Ectodermal cell (in vitro differentiated cells): ENCODE data around the gene PTPRF.

Source experiments
- H3K27ac ChIP-seq: 2 replicates; pipeline ENCODE4 v1.7.0; 2013; ENCODE audit warnings: mild to moderate bottlenecking, low read depth, low read length; ENCODE audit not compliant: insufficient read depth, poor library complexity, severe bottlenecking
- H3K27me3 ChIP-seq: 2 replicates; pipeline ENCODE4 v1.7.0; 2013; ENCODE audit warnings: mild to moderate bottlenecking, low read length; ENCODE audit not compliant: insufficient read depth, control insufficient read depth, poor library complexity, severe bottlenecking
- H3K36me3 ChIP-seq: one replicate; pipeline ENCODE4 v1.7.0; 2013; ENCODE audit warnings: low read length; ENCODE audit not compliant: control insufficient read depth, insufficient read depth
- H3K4me1 ChIP-seq: one replicate; pipeline ENCODE4 v1.7.0; 2013; ENCODE audit warnings: low read length; ENCODE audit not compliant: control insufficient read depth, insufficient read depth
- H3K4me3 ChIP-seq: 2 replicates; pipeline ENCODE4 v1.7.0; 2013; ENCODE audit warnings: low read depth, low read length, control low read depth; ENCODE audit not compliant: insufficient read depth
- H3K9me3 ChIP-seq: 2 replicates; pipeline ENCODE4 v1.7.0; 2013; ENCODE audit warnings: mild to moderate bottlenecking, low read length, moderate library complexity; ENCODE audit not compliant: control insufficient read depth
- WGBS, 2 experiments: methylation state at CpG; one replicate each; pipeline ENCODE4 v1.1.7; 2013; ENCODE audit warnings: missing lambda C conversion rate in 2 of 2; 5-methylcytosine and 5-hydroxymethylcytosine counted together

The PTPRF gene

DNA sequence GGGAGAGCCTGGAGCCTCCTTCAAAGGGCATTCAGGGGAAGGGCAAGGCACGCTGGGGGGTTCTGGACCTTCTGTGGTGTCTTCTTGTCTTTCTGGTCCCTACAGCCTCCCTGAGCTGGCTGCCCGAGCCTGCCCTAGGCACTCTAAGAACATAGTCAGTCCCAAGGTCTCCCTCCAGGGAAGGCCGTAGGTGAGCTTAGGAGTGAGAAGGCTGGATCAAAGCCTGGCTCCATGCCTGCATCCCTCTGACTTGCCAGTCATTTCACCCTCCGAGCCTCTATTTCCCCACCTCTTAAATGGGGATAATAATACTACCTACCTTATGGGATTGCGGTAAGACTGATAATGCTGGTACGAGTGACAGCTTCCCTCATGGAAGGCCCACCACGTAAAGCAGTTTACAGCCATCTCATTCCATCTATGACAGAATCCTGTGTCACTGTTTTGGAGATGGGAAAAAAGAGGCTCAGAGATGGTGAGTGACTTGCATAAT, 20.8 kb downstream of the PTPRF start:
- no peak overlapping the region for H3K27ac ChIP-seq
- peaks cover 35% of the 10 kb centered on the region for H3K4me1 ChIP-seq
- no peaks in the 10 kb centered on the region for H3K9me3 ChIP-seq
- peaks cover 9% of the 10 kb centered on the region for H3K36me3 ChIP-seq
- WGBS, 2 experiments = 94 to 96% methylated on average over 6 to 7 of the region's 7 CpGs
- H3K4me3 ChIP-seq = no peak overlapping the region
- H3K27me3 ChIP-seq = no peaks in the 10 kb centered on the region

GRCh38 chr1:43552059-43552742, 21.5 kb downstream of the PTPRF start:
- no peaks in the 10 kb centered on the region for H3K9me3 ChIP-seq
- peaks cover 12% of the 10 kb centered on the region for H3K36me3 ChIP-seq
- H3K27me3 ChIP-seq = no peaks in the 10 kb centered on the region
- peaks cover 27% of the 10 kb centered on the region for H3K4me1 ChIP-seq
- WGBS, 2 experiments = 90 to 91% methylated on average over 5 of the region's 5 CpGs
- H3K4me3 ChIP-seq = no peak overlapping the region
- H3K27ac ChIP-seq = no peak overlapping the region

DNA sequence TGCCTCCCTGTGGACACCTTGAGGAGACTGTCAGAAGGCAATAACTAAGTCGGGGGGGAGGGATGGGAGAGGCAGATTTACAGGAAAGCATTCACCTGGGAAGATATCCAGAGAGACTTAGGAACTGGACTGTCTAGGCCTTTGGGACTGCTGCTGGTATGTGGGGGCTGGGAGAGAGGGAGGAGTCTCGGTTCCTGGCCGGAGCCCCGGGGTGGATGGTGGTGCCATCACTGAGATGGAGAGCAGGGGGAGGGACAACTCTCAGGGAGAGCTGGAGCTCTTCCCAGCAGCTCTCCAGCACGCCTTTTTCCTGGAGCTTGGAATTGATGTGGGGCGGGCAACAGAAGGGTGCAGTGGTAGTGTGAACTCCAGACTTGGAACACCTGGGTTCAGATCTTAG, 22.1 kb downstream of the PTPRF start:
- H3K27me3 ChIP-seq = no peaks in the 10 kb centered on the region
- 79 to 84% methylated on average over 6 of the region's 6 CpGs for WGBS, 2 experiments
- H3K4me1 ChIP-seq = peaks cover 24% of the 10 kb centered on the region
- peaks cover 12% of the 10 kb centered on the region for H3K36me3 ChIP-seq
- H3K27ac ChIP-seq = no peak overlapping the region
- H3K9me3 ChIP-seq = no peaks in the 10 kb centered on the region
- H3K4me3 ChIP-seq = no peak overlapping the region

- Histone ChIP-seq H3K36me3 (peaks cover 12% of the 10 kb centered on the region), H3K4me3 (no peak overlapping the region), H3K4me1 (peaks cover 19% of the 10 kb centered on the region), H3K9me3 (no peaks in the 10 kb centered on the region), H3K27ac (no peak overlapping the region), H3K27me3 (no peaks in the 10 kb centered on the region)
- 89% methylated on average over 6 of the region's 6 CpGs for WGBS, 2 experiments
These were observed 23.8 kb downstream of the PTPRF start for GRCh38 chr1:43554444-43554992.

DNA sequence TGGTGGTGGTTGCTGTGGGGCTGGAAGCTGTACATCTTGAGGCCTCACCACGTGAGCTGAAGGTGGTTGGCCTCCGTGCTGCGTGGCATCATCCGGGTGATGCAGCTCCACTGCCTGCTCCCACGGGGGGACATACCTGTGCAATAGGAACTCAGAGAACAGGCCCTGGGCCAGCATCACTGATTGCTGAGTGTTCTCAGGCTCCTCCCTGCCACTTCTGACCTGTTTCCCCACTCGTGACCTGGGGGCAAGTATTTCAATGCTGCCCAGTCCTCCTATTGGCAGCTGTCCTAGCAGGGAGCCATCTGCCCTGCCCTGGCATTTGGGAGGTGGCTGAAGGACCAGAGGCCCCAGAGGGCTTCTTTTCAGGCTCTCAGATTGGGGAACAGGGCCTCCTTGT, 26.1 kb downstream of the PTPRF start:
- Histone ChIP-seq H3K27ac (no peak overlapping the region), H3K27me3 (no peaks in the 10 kb centered on the region), H3K4me3 (no peak overlapping the region), H3K4me1 (peaks cover 14% of the 10 kb centered on the region), H3K36me3 (peaks cover 12% of the 10 kb centered on the region), H3K9me3 (no peaks in the 10 kb centered on the region)
- 83 to 87% methylated on average over 6 of the region's 6 CpGs for WGBS, 2 experiments

GRCh38 chr1:43557744-43558245, 27.1 kb downstream of the PTPRF start:
- Histone ChIP-seq H3K27ac (no peak overlapping the region), H3K27me3 (no peaks in the 10 kb centered on the region), H3K9me3 (no peaks in the 10 kb centered on the region), H3K36me3 (peaks cover 12% of the 10 kb centered on the region), H3K4me3 (no peak overlapping the region), H3K4me1 (peaks cover 14% of the 10 kb centered on the region)
- 61 to 73% methylated on average over 7 of the region's 9 CpGs for WGBS, 2 experiments

GRCh38 chr1:43558346-43558841, 27.7 kb downstream of the PTPRF start:
- Histone ChIP-seq H3K36me3 (peaks cover 12% of the 10 kb centered on the region), H3K27ac (no peak overlapping the region), H3K9me3 (no peaks in the 10 kb centered on the region), H3K4me1 (peaks cover 19% of the 10 kb centered on the region), H3K4me3 (no peak overlapping the region), H3K27me3 (no peaks in the 10 kb centered on the region)
- 19 to 21% methylated on average over 16 to 21 of the region's 21 CpGs for WGBS, 2 experiments

DNA sequence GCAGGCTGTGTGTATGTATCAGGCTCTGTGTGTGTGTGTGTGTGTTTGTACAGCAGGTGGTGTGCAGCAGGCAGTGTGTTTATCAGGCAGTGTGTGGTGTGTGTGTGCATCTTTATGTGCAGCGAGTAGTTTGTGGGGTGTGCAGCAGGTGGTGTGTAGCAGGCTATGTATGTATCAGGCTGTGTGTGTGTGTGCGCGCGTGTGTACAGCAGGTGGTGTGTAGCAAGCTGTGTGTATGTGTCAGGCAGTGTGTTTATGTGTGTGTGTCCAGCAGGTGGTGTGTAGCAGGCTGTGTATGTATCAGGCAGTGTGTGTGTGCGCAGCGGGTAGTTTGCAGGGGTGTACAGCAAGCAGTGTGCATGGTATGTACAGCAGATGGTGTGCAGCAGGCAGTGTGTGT, 29.0 kb downstream of the PTPRF start:
- no peaks in the 10 kb centered on the region for H3K27me3 ChIP-seq
- peaks cover 12% of the 10 kb centered on the region for H3K36me3 ChIP-seq
- H3K27ac ChIP-seq = no peak overlapping the region
- H3K9me3 ChIP-seq = no peaks in the 10 kb centered on the region
- WGBS, 2 experiments = 90 to 97% methylated on average over 6 of the region's 6 CpGs
- H3K4me1 ChIP-seq = peaks cover 29% of the 10 kb centered on the region
- no peak overlapping the region for H3K4me3 ChIP-seq

DNA sequence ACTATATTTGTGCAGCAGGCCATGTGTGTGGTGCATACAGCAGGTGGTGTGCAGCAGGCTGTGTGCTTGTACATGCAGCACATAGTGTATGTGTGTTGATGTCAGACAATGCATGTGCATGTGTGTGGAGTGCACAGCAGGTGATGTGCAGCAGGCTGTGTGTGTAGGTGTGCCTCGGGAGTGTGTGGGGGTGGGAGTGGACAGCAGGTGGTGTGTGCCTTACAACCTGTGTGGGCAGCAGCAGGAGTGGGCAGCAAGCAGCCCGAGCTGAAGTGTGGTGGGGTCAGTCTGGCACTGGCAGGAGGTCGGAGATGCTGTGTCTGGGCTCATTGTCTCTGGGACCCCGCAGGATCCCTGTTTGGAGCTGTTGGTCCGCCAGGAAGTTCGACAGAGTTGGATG, 29.6 kb downstream of the PTPRF start:
- peaks cover 12% of the 10 kb centered on the region for H3K36me3 ChIP-seq
- no peak overlapping the region for H3K4me3 ChIP-seq
- H3K27me3 ChIP-seq = no peaks in the 10 kb centered on the region
- H3K4me1 ChIP-seq = peaks cover 29% of the 10 kb centered on the region
- no peak overlapping the region for H3K27ac ChIP-seq
- H3K9me3 ChIP-seq = no peaks in the 10 kb centered on the region
- 93% methylated on average over 6 of the region's 6 CpGs for WGBS, 2 experiments

- Histone ChIP-seq H3K27ac (no peak overlapping the region), H3K4me1 (peaks cover 15% of the 10 kb centered on the region), H3K9me3 (no peaks in the 10 kb centered on the region), H3K36me3 (peaks cover 4% of the 10 kb centered on the region), H3K27me3 (no peaks in the 10 kb centered on the region), H3K4me3 (no peak overlapping the region)
- WGBS, 2 experiments = 84 to 85% methylated on average over 19 of the region's 19 CpGs
These were observed 33.3 kb downstream of the PTPRF start for GRCh38 chr1:43563876-43564539.
